Measurements from ENCODE around the gene DOCK8.

The DOCK8 gene

DNA sequence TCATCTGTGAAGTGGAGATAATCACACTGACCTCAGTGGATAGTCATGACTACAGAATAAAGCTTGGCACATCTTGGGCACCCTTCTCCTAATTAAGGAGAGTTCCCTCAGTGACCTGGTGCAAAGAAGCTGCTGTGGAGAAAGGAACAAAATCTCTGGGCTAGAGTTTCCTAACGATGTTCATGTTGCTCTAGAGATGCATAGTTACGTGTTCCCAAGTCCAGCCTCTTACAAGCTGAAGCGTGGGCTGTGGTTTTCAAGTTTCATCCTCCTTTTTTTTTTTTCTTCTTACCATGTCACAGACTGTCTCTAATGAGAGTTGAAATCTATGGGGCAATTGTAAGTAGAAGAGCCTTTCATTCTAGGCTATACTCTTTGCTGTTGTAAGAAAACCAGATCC is 113.8 kb downstream of the DOCK8 start:
- no peak for DNase-seq (ENCODE audit: extremely low read depth, low read depth)
- TF ChIP-seq, protein P1, sequence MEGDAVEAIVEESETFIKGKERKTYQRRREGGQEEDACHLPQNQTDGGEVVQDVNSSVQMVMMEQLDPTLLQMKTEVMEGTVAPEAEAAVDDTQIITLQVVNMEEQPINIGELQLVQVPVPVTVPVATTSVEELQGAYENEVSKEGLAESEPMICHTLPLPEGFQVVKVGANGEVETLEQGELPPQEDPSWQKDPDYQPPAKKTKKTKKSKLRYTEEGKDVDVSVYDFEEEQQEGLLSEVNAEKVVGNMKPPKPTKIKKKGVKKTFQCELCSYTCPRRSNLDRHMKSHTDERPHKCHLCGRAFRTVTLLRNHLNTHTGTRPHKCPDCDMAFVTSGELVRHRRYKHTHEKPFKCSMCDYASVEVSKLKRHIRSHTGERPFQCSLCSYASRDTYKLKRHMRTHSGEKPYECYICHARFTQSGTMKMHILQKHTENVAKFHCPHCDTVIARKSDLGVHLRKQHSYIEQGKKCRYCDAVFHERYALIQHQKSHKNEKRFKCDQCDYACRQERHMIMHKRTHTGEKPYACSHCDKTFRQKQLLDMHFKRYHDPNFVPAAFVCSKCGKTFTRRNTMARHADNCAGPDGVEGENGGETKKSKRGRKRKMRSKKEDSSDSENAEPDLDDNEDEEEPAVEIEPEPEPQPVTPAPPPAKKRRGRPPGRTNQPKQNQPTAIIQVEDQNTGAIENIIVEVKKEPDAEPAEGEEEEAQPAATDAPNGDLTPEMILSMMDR (IDR thresholded peaks at IDR 0.05; ENCODE audit: low read depth, low read length), result no peak

- TF ChIP-seq, protein P1 (IDR thresholded peaks at IDR 0.05; ENCODE audit: low read depth, low read length), result no peak
- no peak for DNase-seq (ENCODE audit: extremely low read depth, low read depth)
Measured at GRCh38 chr9:331197-331596, 116.5 kb downstream of the DOCK8 start.

GRCh38 chr9:335373-335772 is 120.7 kb downstream of the DOCK8 start:
- DNase-seq (ENCODE audit: extremely low read depth, low read depth), result no peak
- TF ChIP-seq, protein P1 (IDR thresholded peaks at IDR 0.05; ENCODE audit: low read depth, low read length), result no peak

GRCh38 chr9:336039-336438 is 121.4 kb downstream of the DOCK8 start:
- TF ChIP-seq, protein P1 (IDR thresholded peaks at IDR 0.05; ENCODE audit: low read depth, low read length), result no peak
- DNase-seq (ENCODE audit: extremely low read depth, low read depth), result no peak

DNA sequence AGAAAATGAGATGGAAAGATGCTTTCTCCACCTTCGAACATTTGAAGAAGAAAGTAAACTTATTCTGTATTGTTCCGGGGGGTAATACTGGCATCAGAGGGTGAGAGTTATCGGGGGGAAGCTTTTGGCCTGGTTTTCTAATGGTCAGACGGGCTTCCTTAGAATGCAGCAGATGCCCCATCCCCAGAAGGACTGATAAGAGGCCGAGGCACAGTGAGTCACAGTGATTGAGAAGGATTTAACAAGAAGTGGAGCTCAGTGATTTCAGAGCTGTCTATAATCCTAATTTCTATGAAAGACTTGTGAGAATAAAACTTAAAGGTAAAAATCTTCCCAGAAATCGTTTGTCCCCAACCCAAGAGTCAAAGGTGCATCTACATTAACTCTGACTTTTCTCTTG is 123.9 kb downstream of the DOCK8 start:
- TF ChIP-seq, protein P1 (IDR thresholded peaks at IDR 0.05; ENCODE audit: low read depth, low read length), result no peak
- DNase-seq (ENCODE audit: extremely low read depth, low read depth), result no peak

- TF ChIP-seq, protein P1 (IDR thresholded peaks at IDR 0.05; ENCODE audit: low read depth, low read length), result no peak
- no peak for DNase-seq (ENCODE audit: extremely low read depth, low read depth)
Measured at GRCh38 chr9:341634-342421, 127.2 kb downstream of the DOCK8 start.

- no peak for DNase-seq (ENCODE audit: extremely low read depth, low read depth)
- TF ChIP-seq, protein P1 (IDR thresholded peaks at IDR 0.05; ENCODE audit: low read depth, low read length), result no peak
Measured at GRCh38 chr9:343773-344172, 129.1 kb downstream of the DOCK8 start.

Data from AG09319 (cell line).